Sigmoid colon (tissue), 4 donors: ENCODE measurements around the gene GPC6.

Experiments
- POLR2A ChIP-seq, 2 donors: fragments of 450-650 bp; IDR thresholded peaks; one replicate each; pipeline ENCODE4 v1.6.1; 2016; ENCODE audit warnings: antibody characterized with exemption in 2 of 2, mild to moderate bottlenecking in 2 of 2, moderate library complexity in 2 of 2
- POLR2AphosphoS5 ChIP-seq, 4 donors: sonication (generic); formaldehyde crosslinking; IDR thresholded peaks; one replicate each; pipeline ENCODE4 v1.6.1; 2017; ENCODE audit warnings: antibody characterized with exemption in 4 of 4

- TF ChIP-seq POLR2A (IDR thresholded peaks at IDR 0.05) (no peak), POLR2AphosphoS5 (IDR thresholded peaks at IDR 0.05) (no peak)
Observed at GRCh38 chr13:93515267-93515666, 288.7 kb downstream of the GPC6 start.
